IPS-20b (cell line): ENCODE results near the gene GSG1L2.

Source experiments
- H3K27ac ChIP-seq: one replicate; pipeline ENCODE4 v1.5.1; 2013; ENCODE audit warnings: low read length
- H3K27me3 ChIP-seq: 2 replicates; pipeline ENCODE4 v1.6.1; 2013; ENCODE audit warnings: mild to moderate bottlenecking, low read length, inconsistent platforms; ENCODE audit not compliant: insufficient read depth
- H3K36me3 ChIP-seq: 2 replicates; pipeline ENCODE4 v1.6.1; 2013; ENCODE audit warnings: low read depth, mild to moderate bottlenecking, inconsistent platforms, low read length, moderate library complexity; ENCODE audit not compliant: insufficient read depth
- H3K4me1 ChIP-seq: 2 replicates; pipeline ENCODE4 v1.6.1; 2013; ENCODE audit warnings: mild to moderate bottlenecking, control low read depth, inconsistent platforms, low read length, moderate library complexity; ENCODE audit not compliant: insufficient read depth
- H3K4me3 ChIP-seq: 2 replicates; pipeline ENCODE4 v1.5.1; 2013; ENCODE audit warnings: mild to moderate bottlenecking, low read length, inconsistent platforms
- H3K9ac ChIP-seq: 2 replicates; pipeline ENCODE4 v1.6.1; 2013; ENCODE audit warnings: low read depth, mild to moderate bottlenecking, inconsistent platforms, low read length, moderate library complexity
- H3K9me3 ChIP-seq: 2 replicates; pipeline ENCODE4 v1.6.1; 2013; ENCODE audit warnings: mild to moderate bottlenecking, low read depth, low read length, inconsistent platforms; ENCODE audit not compliant: insufficient read depth

Gene GSG1L2

DNA sequence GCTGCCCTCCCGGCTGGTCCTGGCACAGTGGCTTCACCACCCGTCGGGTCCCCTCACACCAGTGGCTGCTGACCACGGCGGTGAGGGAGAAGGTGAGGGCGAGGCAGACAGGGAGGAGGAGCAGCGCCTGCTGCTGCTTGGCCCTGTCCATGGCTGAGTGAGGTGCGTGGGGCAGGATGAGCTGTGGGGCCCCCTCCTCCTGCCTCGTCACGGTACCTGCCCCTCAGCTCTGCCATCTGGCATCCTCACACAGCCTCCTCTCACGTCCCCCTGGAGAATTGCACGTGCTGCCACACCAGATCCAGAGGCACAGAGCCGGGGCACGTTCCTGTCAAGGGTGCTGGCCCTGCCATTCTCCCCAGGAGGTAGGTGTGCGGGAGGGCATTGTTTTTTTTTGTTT, at the start of gene GSG1L2:
GSG1L2 (minus strand) TSS at position 159 of the 400 bp plus-strand sequence; CDS start at position 151, 8 bp downstream.
- no peaks in the 10 kb centered on the region for H3K36me3 ChIP-seq
- no peak within 1 kb of the TSS for H3K9ac ChIP-seq
- no peaks in the 10 kb centered on the region for H3K9me3 ChIP-seq
- H3K27me3 ChIP-seq: no peaks in the 10 kb centered on the region
- H3K27ac ChIP-seq: no peak within 1 kb of the TSS
- no peak within 1 kb of the TSS for H3K4me3 ChIP-seq
- no peaks in the 10 kb centered on the region for H3K4me1 ChIP-seq

DNA sequence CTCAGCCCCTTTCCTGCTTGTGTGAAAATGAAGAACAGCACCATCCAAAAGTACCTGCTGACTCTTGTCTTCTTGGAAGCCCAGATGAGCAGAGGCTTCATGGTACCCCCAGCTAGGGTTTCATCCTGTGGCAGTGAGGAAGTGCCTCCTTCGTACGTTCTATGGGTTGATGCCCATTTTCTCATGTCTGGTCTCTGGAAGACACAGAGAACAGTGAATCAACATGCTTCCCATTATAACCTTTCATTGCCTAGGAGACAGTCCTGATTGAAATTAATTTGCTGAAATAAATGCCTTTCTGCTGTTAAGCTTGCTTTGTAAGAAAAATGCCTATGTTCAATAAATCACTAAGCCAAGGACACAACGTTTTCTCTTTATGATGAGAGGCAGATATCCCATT, 46.7 kb upstream of the GSG1L2 start:
- no peak overlapping the region for H3K27ac ChIP-seq
- H3K9me3 ChIP-seq: no peaks in the 10 kb centered on the region; the same call in 1 of the 2 replicates
- H3K36me3 ChIP-seq: no peaks in the 10 kb centered on the region
- H3K4me1 ChIP-seq: no peaks in the 10 kb centered on the region
- H3K4me3 ChIP-seq: no peak overlapping the region
- no peak overlapping the region for H3K9ac ChIP-seq
- no peaks in the 10 kb centered on the region for H3K27me3 ChIP-seq

DNA sequence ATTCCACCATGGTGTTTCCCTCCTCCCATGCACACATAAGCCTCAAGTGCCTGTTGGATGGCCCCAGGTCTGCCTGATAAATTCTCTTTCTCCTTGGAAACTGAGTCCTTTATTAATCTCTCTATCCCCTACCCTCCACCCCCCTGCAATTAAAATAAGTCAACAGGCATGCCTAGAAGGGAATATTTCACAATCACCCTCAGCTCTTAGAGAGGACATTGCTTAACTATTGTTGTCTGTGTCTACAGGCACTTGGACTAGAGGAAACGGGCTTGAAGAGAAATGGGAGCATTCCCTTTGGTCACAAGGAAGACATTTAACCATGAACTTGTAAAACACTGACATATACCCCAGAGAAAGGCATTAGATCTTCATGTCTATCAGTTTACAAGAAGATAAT, 43.7 kb upstream of the GSG1L2 start:
- Histone ChIP-seq H3K27me3 (no peaks in the 10 kb centered on the region), H3K9me3 (no peaks in the 10 kb centered on the region; the same call in 1 of the 2 replicates), H3K9ac (no peak overlapping the region), H3K36me3 (no peaks in the 10 kb centered on the region), H3K4me3 (no peak overlapping the region), H3K27ac (no peak overlapping the region), H3K4me1 (no peaks in the 10 kb centered on the region)

DNA sequence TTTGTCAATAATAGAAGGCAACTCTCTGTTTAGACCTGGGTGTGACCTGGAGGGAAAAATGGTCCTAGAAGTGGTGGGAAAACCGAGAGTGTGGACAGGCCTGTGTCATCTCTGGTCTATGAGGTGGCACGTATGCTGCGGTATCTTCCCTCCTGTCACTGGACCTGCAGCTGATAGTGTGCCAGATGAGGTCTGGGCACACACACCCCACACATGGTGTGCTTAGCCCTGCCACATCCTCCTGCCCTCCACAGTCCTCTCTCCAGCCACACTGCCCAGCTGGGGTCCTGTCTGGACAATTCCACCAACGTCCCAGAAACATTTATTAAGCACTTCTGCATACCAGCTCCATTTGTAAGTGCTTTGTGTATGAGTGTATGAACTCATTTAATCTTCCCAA, 41.1 kb upstream of the GSG1L2 start:
- no peak overlapping the region for H3K4me3 ChIP-seq
- H3K9me3 ChIP-seq: peaks cover 4% of the 10 kb centered on the region
- no peaks in the 10 kb centered on the region for H3K27me3 ChIP-seq
- H3K27ac ChIP-seq: no peak overlapping the region
- H3K9ac ChIP-seq: no peak overlapping the region
- H3K36me3 ChIP-seq: no peaks in the 10 kb centered on the region
- no peaks in the 10 kb centered on the region for H3K4me1 ChIP-seq

DNA sequence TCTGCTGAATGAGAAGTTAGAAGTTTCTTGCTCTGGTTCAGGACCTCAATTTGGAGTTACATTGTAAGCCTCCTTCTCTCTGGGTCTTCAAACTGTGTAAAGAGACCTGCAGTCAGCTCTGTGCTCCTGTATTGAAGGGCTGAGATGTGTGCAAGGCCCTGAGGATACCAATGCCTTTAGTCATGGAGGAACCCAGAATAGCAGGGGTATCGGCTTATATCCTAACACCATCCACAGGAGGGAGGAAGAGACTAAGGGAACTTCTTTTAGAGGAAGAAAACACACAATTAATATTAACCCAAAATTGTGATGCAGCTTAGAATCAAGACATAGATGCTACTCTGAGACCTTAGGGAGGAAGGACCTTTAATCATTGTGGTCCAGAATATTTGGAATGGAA, 40.3 kb upstream of the GSG1L2 start:
- Histone ChIP-seq H3K27ac (no peak overlapping the region), H3K36me3 (no peaks in the 10 kb centered on the region), H3K9me3 (peaks cover 7% of the 10 kb centered on the region), H3K4me1 (no peaks in the 10 kb centered on the region), H3K4me3 (no peak overlapping the region), H3K9ac (no peak overlapping the region), H3K27me3 (no peaks in the 10 kb centered on the region)

DNA sequence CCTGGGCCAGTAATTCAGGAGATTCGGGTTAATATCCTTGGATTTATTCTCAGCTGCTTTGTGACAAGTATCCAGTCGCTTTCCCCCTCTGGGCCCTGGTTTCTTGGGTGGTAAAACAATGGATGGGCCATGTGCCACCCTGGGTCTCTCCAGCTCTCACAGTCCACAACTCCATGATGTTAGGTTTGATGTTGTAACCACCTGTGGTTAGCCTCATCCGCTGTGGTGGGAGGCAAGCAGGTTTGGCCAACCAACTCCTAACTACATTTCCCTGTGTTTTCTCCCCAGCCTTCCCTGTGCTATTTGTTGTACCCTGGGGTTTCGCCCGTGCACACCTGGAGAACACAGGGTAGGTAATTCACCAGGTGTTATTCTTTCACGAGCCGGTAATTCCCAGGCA, 39.0 kb upstream of the GSG1L2 start:
- Histone ChIP-seq H3K9me3 (peaks cover 7% of the 10 kb centered on the region), H3K27ac (no peak overlapping the region), H3K36me3 (no peaks in the 10 kb centered on the region), H3K9ac (no peak overlapping the region), H3K4me1 (no peaks in the 10 kb centered on the region), H3K4me3 (no peak overlapping the region), H3K27me3 (no peaks in the 10 kb centered on the region)

DNA sequence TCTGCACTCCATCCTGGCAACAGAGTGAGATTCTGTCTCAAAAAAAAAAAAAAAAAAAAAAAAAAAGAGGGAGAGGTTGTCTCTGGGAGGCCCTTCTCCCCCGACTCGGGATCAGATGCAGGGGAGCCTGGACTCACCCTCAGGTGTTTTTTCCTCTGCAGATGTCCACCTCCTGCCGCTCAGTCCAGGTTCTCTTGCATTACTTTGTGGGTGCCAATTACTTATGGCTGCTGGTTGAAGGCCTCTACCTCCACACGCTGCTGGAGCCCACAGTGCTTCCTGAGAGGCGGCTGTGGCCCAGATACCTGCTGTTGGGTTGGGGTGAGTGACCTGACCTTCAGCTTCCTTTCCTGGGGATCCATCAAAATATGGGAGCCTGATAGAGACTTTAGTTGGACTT, 37.9 kb upstream of the GSG1L2 start:
- H3K36me3 ChIP-seq: no peaks in the 10 kb centered on the region
- H3K27ac ChIP-seq: no peak overlapping the region
- no peaks in the 10 kb centered on the region for H3K4me1 ChIP-seq
- peaks cover 7% of the 10 kb centered on the region for H3K9me3 ChIP-seq
- H3K4me3 ChIP-seq: no peak overlapping the region
- H3K9ac ChIP-seq: no peak overlapping the region
- H3K27me3 ChIP-seq: no peaks in the 10 kb centered on the region

DNA sequence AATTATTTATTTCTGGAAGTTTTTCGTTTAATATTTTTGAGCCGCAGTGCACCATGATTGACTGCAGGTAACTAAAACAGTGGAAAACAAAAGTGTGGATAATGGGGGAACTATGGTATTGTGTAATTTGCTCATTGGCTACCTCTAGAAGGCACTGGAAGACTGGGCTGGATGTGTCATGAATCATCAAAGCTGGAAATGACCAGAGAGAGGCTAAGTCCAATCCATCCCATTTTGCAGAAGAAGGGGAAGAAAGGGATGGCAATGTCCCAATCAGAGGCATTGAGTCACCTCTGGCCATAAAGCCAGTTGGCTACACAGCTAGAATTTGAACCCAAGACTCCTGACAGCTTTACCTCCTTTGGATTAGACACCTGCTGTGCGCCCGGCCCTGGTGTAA, 33.2 kb upstream of the GSG1L2 start:
- Histone ChIP-seq H3K36me3 (no peaks in the 10 kb centered on the region), H3K9me3 (peaks cover 7% of the 10 kb centered on the region; the same call in 1 of the 2 replicates), H3K9ac (no peak overlapping the region), H3K27me3 (no peaks in the 10 kb centered on the region), H3K27ac (no peak overlapping the region), H3K4me1 (no peaks in the 10 kb centered on the region), H3K4me3 (no peak overlapping the region)

DNA sequence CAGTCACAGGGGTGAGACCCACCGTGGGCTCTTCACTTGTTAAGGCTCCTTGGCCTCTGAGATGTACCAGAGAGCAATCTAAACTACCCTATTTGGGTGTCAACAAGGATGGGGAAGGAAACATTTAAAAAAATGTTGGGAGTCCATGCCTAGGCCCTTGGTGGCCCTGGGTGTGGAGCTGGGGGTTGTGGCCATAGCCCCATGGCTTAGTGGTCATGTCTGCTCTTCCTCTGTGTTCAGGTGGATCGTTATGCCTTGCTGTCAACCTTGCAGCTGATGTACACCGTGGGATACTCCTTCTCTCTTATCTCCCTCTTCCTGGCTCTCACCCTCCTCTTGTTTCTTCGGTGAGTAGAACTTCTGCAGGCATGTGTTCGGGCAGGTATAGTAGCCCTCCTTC, 32.4 kb upstream of the GSG1L2 start:
- Histone ChIP-seq H3K4me1 (no peaks in the 10 kb centered on the region), H3K9me3 (peaks cover 7% of the 10 kb centered on the region; the same call in 1 of the 2 replicates), H3K9ac (no peak overlapping the region), H3K27ac (no peak overlapping the region), H3K36me3 (no peaks in the 10 kb centered on the region), H3K27me3 (no peaks in the 10 kb centered on the region), H3K4me3 (no peak overlapping the region)

DNA sequence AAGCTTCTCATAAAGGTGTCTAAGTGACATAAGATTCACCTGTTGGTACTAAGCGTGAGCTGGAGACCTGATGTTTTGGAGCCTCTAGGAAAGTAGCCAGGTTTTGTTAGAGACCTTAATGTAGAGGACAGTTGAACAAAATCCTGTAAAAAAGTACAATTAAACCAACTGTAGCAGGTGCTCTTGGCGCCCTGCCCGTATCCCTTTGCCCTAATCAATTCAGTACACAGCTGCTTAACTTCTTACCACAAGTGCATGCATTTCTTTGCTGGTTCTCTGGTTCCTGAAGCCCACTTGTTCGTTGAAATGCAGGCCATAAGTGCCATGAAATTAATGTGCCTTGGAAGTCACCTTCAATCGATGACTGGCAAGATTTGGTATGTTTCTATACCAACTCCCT, 28.3 kb upstream of the GSG1L2 start:
- Histone ChIP-seq H3K4me1 (no peaks in the 10 kb centered on the region), H3K27ac (no peak overlapping the region), H3K9me3 (no peaks in the 10 kb centered on the region)

DNA sequence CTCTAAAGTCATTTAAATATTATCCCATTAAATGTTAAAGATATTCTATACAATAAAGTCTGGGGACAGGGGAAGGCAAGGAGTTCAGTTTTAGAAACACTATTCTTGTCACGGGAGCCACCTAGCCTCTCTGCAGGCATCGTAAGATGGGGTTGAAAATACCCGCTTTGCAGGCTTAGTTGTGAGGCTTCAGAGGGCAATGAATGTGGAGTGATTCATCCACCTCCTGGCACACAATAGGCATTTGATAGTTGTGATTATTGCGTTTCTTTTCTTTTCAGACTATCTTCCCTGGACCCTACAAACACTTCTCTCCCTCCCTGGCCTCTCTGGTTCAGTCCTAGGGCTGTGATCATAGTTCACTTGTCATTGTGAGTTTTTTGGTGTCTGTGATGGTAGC, 23.4 kb upstream of the GSG1L2 start:
- no peak overlapping the region for H3K4me3 ChIP-seq

More for the DNA sequence above, 28.3 kb upstream of the GSG1L2 start:
- Histone ChIP-seq H3K9ac (no peak overlapping the region), H3K4me3 (no peak overlapping the region), H3K27me3 (no peaks in the 10 kb centered on the region), H3K36me3 (no peaks in the 10 kb centered on the region)

DNA sequence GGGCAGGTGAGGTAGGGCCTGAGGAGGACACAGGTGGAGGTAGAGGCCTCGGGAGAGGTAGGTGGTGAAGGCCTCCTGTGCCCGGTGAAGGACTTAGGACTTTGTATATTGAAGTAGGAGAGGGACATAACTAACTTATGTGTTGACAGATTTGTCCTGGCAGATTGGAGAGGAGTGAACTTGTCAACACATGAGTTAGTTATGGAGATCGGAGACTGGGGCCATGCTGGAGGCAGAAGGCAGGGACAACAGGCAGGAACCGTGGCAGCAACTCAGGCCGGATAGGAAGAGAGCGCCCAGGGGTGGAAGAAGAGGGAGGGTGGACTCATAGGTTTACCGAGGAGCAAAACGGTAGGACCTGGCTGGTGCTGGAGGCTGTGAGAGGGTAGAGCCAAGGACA, 22.3 kb upstream of the GSG1L2 start:
- Histone ChIP-seq H3K9me3 (no peaks in the 10 kb centered on the region), H3K4me3 (no peak overlapping the region), H3K4me1 (no peaks in the 10 kb centered on the region), H3K27me3 (0 out of 2 replicates have a peak, but pooled peaks cover 2% of the 10 kb centered on the region), H3K36me3 (no peaks in the 10 kb centered on the region), H3K9ac (no peak overlapping the region), H3K27ac (no peak overlapping the region)

More for the DNA sequence above, 23.4 kb upstream of the GSG1L2 start:
- no peaks in the 10 kb centered on the region for H3K4me1 ChIP-seq
- H3K9ac ChIP-seq: no peak overlapping the region
- H3K9me3 ChIP-seq: no peaks in the 10 kb centered on the region
- H3K36me3 ChIP-seq: no peaks in the 10 kb centered on the region
- no peaks in the 10 kb centered on the region for H3K27me3 ChIP-seq
- H3K27ac ChIP-seq: no peak overlapping the region
